BLaER1 (cell line): Measurements from ENCODE around the gene TIMP3.

Source experiments
- H3K27ac ChIP-seq: shearing (Covaris generic); formaldehyde crosslinking; 2 replicates; pipeline ENCODE4 v1.8.1; 2022
- H3K27me3 ChIP-seq: shearing (Covaris generic); formaldehyde crosslinking; 2 replicates; pipeline ENCODE4 v1.8.1; 2022
- H3K36me3 ChIP-seq: shearing (Covaris generic); formaldehyde crosslinking; 2 replicates; pipeline ENCODE4 v1.8.1; 2022
- H3K4me1 ChIP-seq: shearing (Covaris generic); formaldehyde crosslinking; 2 replicates; pipeline ENCODE4 v1.8.1; 2022
- H3K4me2 ChIP-seq: shearing (Covaris generic); formaldehyde crosslinking; 2 replicates; pipeline ENCODE4 v1.8.1; 2022
- H3K4me3 ChIP-seq: shearing (Covaris generic); formaldehyde crosslinking; 2 replicates; pipeline ENCODE4 v1.8.1; 2022
- H3K9ac ChIP-seq: shearing (Covaris generic); formaldehyde crosslinking; 2 replicates; pipeline ENCODE4 v1.8.1; 2022
- H3K9me3 ChIP-seq: shearing (Covaris generic); formaldehyde crosslinking; 2 replicates; pipeline ENCODE4 v1.8.1; 2022
- H4K20me1 ChIP-seq: shearing (Covaris generic); formaldehyde crosslinking; 2 replicates; pipeline ENCODE4 v1.8.1; 2022
- Cebpa-rat ChIP-seq: shearing (Covaris generic); IDR thresholded peaks from 2 replicates; pipeline ENCODE4 v1.8.1; 2022

TIMP3 gene

GRCh38 chr22:32805361-32805881 lies 3.9 kb downstream of the TIMP3 start:
- H3K4me3 ChIP-seq: no peak overlapping the region
- no peak overlapping the region for H3K9ac ChIP-seq
- no peak overlapping the region for H3K4me2 ChIP-seq
- no peaks in the 10 kb centered on the region for H3K27me3 ChIP-seq
- H3K36me3 ChIP-seq: no peaks in the 10 kb centered on the region
- no peak overlapping the region for H3K27ac ChIP-seq
- H3K9me3 ChIP-seq: no peaks in the 10 kb centered on the region
- TF ChIP-seq Cebpa-rat: no peak
- H4K20me1 ChIP-seq: no peaks in the 10 kb centered on the region
- H3K4me1 ChIP-seq: peaks cover 17% of the 10 kb centered on the region

GRCh38 chr22:32806296-32806695 lies 4.8 kb downstream of the TIMP3 start:
- Histone ChIP-seq H3K27me3 (no peaks in the 10 kb centered on the region), H4K20me1 (no peaks in the 10 kb centered on the region), H3K9ac (no peak overlapping the region), H3K27ac (no peak overlapping the region), H3K4me3 (no peak overlapping the region), H3K4me1 (peaks cover 17% of the 10 kb centered on the region), H3K9me3 (no peaks in the 10 kb centered on the region), H3K4me2 (no peak overlapping the region), H3K36me3 (no peaks in the 10 kb centered on the region)
- no peak for TF ChIP-seq Cebpa-rat

- Histone ChIP-seq H3K36me3 (no peaks in the 10 kb centered on the region), H3K4me1 (peaks cover 8% of the 10 kb centered on the region), H4K20me1 (no peaks in the 10 kb centered on the region), H3K27me3 (no peaks in the 10 kb centered on the region), H3K27ac (no peak overlapping the region), H3K9ac (no peak overlapping the region), H3K9me3 (no peaks in the 10 kb centered on the region), H3K4me2 (no peak overlapping the region), H3K4me3 (no peak overlapping the region)
- no peak for TF ChIP-seq Cebpa-rat
These were observed 6.5 kb downstream of the TIMP3 start for GRCh38 chr22:32808038-32808445.

- H3K9ac ChIP-seq: no peak overlapping the region
- H3K27ac ChIP-seq: no peak overlapping the region
- no peak for TF ChIP-seq Cebpa-rat
- no peaks in the 10 kb centered on the region for H3K9me3 ChIP-seq
- H3K4me2 ChIP-seq: no peak overlapping the region
- no peaks in the 10 kb centered on the region for H3K27me3 ChIP-seq
- H3K4me1 ChIP-seq: no peaks in the 10 kb centered on the region
- H4K20me1 ChIP-seq: no peaks in the 10 kb centered on the region
- no peak overlapping the region for H3K4me3 ChIP-seq
- H3K36me3 ChIP-seq: no peaks in the 10 kb centered on the region
These were observed 8.5 kb downstream of the TIMP3 start for GRCh38 chr22:32809786-32810554.

- no peaks in the 10 kb centered on the region for H3K36me3 ChIP-seq
- no peaks in the 10 kb centered on the region for H3K9me3 ChIP-seq
- H3K27ac ChIP-seq: no peak overlapping the region
- H3K4me2 ChIP-seq: no peak overlapping the region
- no peaks in the 10 kb centered on the region for H4K20me1 ChIP-seq
- H3K4me1 ChIP-seq: no peaks in the 10 kb centered on the region
- H3K4me3 ChIP-seq: no peak overlapping the region
- TF ChIP-seq Cebpa-rat: no peak
- H3K27me3 ChIP-seq: no peaks in the 10 kb centered on the region
- H3K9ac ChIP-seq: no peak overlapping the region
These were observed 9.1 kb downstream of the TIMP3 start for GRCh38 chr22:32810555-32811133.

- no peak overlapping the region for H3K4me2 ChIP-seq
These were observed 10.5 kb downstream of the TIMP3 start for GRCh38 chr22:32811788-32812545.

GRCh38 chr22:32814285-32814860 lies 12.9 kb downstream of the TIMP3 start:
- no peak overlapping the region for H3K4me2 ChIP-seq
- no peaks in the 10 kb centered on the region for H4K20me1 ChIP-seq
- H3K9ac ChIP-seq: no peak overlapping the region
- no peak overlapping the region for H3K27ac ChIP-seq
- TF ChIP-seq Cebpa-rat: no peak
- no peaks in the 10 kb centered on the region for H3K27me3 ChIP-seq
- no peaks in the 10 kb centered on the region for H3K36me3 ChIP-seq
- no peak overlapping the region for H3K4me3 ChIP-seq
- peaks cover 9% of the 10 kb centered on the region for H3K4me1 ChIP-seq
- H3K9me3 ChIP-seq: no peaks in the 10 kb centered on the region

More at GRCh38 chr22:32811788-32812545, 10.5 kb downstream of the TIMP3 start:
- no peak overlapping the region for H3K4me3 ChIP-seq
- H3K4me1 ChIP-seq: no peaks in the 10 kb centered on the region
- TF ChIP-seq Cebpa-rat: no peak
- no peak overlapping the region for H3K9ac ChIP-seq
- H3K36me3 ChIP-seq: no peaks in the 10 kb centered on the region
- no peaks in the 10 kb centered on the region for H4K20me1 ChIP-seq
- no peaks in the 10 kb centered on the region for H3K27me3 ChIP-seq
- H3K9me3 ChIP-seq: no peaks in the 10 kb centered on the region
- no peak overlapping the region for H3K27ac ChIP-seq

GRCh38 chr22:32815059-32815458 lies 13.6 kb downstream of the TIMP3 start:
- TF ChIP-seq Cebpa-rat: no peak
- no peaks in the 10 kb centered on the region for H4K20me1 ChIP-seq
- no peak overlapping the region for H3K4me2 ChIP-seq
- H3K4me3 ChIP-seq: no peak overlapping the region
- H3K9ac ChIP-seq: no peak overlapping the region
- no peaks in the 10 kb centered on the region for H3K9me3 ChIP-seq
- H3K36me3 ChIP-seq: no peaks in the 10 kb centered on the region
- no peaks in the 10 kb centered on the region for H3K27me3 ChIP-seq
- H3K27ac ChIP-seq: no peak overlapping the region
- peaks cover 9% of the 10 kb centered on the region for H3K4me1 ChIP-seq

GRCh38 chr22:32815943-32816342 lies 14.4 kb downstream of the TIMP3 start:
- Histone ChIP-seq H3K27ac (no peak overlapping the region), H3K4me3 (no peak overlapping the region), H3K9me3 (no peaks in the 10 kb centered on the region), H3K4me2 (no peak overlapping the region), H3K9ac (no peak overlapping the region), H3K4me1 (peaks cover 9% of the 10 kb centered on the region), H4K20me1 (no peaks in the 10 kb centered on the region), H3K36me3 (no peaks in the 10 kb centered on the region), H3K27me3 (no peaks in the 10 kb centered on the region)
- TF ChIP-seq Cebpa-rat: no peak
